Activated CD8-positive, alpha-beta memory T cell treated with anti-CD3 and anti-CD28 coated beads, Interleukin-2, amount 50 U/mL, for 1 hour (primary cell): Measurements from ENCODE around the gene NR2F2.

Experiments
- DNase-seq: peaks from one replicate; pipeline ENCODE4 v3.0.0-alpha.2; 2020; ENCODE audit errors: extremely low read depth

Gene NR2F2

DNA sequence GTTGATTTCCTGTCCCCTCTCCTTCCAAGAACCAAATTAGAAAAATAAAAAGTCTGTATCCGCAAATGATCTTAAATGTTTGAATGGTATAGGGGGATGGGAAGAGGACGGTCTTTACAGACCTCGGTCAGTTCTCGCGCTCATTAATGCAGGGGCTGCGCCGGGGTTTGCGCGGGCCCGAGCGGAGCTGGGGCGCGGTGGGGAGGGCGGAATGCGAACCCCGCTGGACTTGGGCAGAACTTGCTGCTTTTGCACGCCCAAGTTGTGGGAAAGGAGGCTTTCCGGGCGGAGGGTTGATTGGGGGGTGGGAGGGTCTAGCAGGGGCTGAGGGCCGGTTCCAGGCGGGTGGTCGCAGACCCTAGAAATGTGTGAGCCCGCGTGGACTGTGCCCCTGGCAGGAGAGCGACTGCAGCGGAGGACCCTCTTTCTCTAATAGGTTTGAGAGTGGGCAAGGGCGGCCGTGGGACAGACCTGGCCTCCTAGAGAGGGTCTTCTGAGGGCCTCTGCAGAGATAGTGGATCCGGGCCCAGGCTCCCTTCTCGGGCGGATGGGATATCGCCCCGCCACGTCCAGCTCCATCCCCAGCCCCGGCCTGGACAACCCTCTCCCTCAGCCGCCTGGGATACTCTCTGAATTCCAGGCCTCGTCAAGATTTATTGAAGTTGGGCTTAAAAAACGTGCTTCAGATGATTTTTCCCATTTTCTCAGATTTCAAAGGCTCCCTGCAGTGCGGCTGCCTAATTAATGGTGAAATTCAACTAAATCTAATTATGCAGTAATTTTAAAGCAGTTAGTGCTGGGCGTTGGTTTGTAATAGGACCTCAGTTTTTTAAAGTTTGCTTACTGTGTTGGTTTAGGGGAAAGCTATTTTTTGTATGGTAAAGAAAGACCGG lies 11.3 kb downstream of the NR2F2 start:
- DNase-seq, result no peak

DNA sequence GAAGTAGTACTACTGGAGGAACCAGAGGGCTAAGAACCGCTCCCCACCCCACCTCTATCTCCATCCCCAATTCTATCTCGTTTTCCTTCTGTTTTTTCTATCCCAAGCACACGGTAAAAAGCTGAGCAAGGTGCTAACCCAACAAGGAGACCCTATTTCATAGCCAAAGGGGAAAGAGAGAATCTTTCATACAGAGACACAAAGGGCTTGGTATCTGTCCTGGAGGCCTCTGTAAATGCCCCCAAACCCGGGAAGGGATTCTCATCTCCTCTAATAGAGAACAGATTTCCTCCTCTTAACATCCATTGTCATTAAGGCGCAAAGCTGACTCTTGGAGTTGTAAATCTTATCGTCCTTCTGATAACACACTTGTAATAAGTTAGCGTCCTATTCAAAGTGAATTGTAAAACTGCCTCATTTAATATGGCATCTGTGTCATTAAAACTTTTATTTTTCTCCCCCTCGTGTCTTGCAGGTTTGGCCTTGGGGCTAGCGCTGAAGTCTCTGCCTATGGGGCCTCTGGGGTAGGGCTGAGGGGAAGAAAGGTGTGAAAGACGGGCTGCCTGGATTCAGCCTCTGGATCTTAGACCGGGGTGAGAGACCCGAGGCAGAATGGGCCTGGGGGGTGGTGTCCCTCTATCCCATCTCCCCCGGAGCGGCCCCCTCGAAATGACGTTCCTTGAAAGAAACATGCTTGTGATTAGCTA lies 12.1 kb downstream of the NR2F2 start:
- DNase-seq, result no peak

DNA sequence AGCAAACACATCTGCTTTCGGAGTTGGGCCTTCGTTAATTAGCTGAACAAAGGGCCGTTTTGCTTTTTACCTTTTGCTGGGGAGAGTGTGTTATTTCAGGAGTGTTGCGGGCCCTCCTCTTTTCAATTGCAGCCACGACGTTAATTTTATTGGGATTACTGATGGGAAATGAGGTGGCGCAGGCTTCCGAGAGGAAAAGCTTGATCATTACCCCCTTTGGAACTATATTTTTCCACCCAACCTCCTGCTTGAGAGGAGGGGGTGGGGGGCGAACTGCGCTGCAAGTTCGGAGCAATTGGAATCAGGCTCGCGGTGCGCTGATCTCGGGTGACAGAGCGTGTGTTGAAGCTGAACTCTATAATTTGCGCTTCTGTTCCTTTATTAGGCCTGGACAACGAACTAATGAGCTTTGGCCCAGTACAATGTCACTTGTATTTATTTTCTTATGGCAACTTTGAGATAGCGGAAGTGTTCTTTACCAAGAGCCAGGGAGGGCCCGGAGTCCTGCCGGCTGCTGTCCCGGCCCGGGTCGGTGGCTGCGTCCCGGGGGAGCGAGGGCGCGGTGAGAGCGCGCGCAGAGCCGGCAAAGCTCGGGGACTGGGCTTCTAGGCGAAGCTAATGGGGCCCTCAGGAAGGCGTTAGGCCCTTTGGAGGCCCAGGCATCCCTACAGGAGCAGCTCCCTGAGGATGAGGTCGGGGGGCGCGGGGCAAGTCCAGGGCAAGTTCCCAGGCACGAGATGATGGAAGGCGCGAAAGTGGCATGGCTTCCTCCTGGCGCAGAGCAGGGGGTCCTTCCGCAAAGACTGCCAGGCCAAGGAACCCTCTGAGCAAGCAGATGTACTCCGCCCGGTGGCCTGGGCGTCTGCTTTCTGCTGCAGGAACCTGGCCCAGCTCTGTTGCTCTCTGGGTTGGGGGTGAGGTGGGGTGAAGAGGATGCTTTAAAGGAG lies 12.9 kb downstream of the NR2F2 start:
- DNase-seq, result no peak

DNA sequence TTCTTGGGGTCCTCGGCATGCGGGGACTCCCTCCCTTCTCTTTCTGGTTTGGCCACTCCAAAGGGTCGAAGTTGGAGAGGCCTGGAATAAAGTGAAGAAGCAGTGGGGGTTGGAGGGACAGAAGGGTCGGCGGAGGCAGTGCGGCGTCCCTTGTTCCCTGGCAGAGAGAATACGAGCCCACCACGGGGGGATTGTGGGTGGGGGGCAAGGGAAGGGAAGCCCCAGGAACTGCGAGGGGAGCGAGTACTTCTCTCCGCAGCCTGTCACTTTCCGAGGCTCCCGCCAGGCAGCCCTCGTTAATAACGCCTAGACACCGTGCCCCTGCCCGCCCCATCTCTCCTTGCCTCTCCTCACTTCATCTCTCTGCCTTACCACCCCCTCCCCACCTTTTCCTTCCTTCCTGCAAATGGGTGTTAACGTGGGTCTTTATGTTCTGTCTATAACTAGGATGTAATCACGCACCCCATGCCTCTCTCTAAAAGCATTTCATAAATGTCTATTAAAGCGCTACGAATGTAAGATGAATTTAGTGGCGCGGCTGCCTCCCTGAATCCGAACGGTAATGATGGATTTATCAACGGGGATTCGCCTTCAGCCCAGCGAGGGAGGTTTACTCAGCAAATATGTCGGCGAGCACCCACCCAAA lies 13.7 kb downstream of the NR2F2 start:
- no peak for DNase-seq

DNA sequence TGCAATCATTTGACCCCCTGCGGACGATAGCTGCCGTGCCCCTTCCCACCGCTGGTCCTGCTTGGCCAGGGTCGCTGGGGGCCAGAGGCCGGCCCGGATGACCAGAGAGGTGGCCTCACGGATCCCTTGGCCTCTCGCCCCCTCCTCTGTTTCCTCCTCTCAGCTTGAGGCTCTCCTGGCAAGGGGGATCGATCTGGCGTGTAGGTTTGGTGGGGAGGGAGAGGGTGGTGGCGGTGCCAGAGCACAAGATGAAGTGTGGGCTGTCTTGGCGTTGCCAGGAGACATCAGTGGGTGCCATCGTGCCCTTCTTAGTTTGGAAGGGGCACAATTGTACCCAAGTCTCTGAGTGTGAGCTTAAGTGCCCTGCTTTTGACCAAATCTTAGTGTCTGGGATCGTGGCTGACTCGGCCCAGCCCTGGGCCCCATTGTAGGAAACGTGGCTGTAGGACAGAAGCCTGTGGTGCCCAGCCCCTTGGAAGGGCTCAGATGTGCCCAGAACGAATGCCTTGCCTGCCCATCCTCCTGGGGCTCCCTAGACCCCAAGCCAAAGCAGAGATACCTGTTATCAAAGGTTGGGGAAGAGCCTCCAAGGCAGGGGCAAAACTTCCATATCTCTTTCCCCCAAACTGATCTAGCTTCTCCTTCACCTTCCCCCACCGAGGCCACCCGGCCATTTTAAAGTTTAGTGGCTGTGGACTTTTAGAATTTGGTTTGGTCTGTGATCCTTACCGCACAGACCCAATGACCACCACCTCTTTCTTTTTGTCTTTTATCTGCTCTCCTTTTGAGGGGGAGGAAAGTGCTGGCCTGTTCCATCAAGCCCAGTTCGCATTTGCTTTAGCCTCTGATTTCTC lies 14.4 kb downstream of the NR2F2 start:
- DNase-seq, result no peak

DNA sequence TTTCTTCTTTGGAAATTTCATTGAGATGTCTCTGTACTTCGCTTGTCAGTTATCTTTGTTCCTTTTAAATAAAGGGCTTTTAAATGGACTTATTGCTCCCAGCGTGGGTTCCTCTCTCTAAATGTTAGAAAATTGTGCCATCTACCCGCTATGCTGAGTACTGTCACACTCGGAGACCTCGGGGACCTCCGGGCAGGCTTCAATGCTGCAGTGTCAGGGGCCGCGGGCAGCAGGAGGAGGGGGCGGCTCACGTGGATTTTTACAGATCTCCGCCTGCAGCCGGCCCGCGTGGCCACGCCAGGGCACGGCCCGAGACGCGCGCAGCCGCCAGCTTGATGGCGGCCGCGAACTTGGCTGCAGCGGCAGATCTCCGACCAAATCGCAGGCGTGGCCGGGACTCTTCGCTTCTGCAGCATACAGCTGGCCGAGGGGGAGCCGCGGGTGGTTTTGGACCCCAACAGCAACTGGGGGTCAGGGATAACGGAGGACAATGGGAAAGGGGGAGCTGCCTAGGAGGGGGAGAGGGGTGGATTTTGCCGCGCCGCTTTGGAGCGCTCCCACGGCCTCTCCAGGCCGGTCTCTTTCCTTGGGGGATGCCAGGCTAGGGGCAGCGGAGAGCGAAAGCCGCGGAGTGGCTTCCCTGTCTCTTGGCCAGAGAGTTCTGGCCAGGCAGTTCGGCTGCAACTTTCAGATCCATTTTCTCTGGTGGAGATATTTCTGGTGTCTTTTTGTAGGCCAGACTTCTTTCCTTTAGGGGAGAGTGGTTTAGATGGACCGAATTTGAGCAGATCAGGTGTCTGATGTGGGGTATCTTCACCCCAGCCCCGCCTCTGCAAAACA lies 15.3 kb downstream of the NR2F2 start:
- no peak for DNase-seq

DNA sequence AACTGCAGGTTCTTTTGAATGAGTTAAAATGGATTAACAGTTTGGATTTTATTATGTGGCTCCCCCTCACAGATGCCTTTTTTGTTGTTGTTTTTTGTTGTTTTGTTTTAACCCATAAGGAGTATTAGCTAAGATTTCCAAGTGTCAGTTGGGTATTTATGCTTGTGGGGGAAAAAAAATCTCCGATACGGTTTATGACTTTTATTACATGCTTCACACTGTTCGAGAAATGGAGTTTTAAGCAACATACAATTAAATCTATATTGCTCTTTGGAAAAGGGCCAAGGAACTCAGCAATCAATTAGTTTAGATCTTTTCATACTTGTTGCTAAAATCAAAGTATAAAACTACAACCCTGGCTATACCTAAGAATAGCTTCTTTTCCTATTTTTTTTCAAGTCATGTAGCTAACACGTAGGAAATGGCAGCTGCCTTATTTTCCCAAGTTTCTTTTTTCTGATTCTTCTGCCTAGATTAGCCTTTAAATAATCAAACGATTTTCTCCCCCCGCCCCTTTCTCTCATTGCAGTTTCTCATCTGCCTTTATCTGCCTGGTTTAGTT lies 16.0 kb downstream of the NR2F2 start:
- no peak for DNase-seq

DNA sequence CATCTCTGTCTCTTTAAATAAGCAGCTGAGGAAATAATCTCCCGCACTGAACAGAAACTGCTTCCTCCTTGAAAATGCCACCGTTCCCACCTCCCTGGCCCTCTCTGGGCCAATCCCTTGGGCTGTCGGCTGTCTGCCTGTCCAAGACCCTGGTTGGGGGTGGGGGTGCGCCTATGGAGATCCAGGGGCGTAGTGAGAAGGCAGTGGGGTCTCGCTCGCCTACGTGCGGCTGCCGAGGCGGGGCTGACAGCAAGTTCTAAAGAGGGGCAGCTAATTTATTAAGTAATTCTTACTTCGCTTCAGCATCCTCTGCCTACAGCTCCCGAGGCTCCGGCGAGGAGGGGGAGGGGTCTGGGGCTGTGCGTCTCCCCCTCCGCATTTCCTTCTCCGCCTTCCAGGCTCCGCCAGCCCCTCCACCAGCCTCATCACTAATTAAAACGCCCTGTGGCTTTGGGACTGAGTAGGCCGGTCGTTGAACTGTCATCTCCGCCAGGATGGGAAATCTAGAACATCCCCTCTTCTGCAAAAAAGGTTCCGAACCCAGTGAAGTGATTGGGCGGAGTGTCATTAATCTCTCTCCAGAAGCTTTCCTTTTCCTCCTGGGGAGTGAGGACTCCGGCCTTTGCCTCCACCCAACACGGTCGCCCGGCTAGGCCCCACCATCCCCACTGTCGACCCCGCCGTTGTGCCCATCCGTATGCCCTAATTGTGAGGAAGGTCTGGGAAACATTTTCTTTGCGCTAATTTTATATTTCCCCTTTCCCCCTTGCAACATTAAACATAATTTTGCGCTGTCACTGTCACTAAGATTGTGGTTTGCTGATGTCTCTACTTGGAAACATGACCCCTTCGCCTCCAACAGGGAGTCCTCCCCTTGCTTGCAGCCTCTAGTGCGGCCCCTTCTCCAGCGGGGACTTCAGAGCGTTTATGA lies 16.9 kb downstream of the NR2F2 start:
- DNase-seq, result no peak

DNA sequence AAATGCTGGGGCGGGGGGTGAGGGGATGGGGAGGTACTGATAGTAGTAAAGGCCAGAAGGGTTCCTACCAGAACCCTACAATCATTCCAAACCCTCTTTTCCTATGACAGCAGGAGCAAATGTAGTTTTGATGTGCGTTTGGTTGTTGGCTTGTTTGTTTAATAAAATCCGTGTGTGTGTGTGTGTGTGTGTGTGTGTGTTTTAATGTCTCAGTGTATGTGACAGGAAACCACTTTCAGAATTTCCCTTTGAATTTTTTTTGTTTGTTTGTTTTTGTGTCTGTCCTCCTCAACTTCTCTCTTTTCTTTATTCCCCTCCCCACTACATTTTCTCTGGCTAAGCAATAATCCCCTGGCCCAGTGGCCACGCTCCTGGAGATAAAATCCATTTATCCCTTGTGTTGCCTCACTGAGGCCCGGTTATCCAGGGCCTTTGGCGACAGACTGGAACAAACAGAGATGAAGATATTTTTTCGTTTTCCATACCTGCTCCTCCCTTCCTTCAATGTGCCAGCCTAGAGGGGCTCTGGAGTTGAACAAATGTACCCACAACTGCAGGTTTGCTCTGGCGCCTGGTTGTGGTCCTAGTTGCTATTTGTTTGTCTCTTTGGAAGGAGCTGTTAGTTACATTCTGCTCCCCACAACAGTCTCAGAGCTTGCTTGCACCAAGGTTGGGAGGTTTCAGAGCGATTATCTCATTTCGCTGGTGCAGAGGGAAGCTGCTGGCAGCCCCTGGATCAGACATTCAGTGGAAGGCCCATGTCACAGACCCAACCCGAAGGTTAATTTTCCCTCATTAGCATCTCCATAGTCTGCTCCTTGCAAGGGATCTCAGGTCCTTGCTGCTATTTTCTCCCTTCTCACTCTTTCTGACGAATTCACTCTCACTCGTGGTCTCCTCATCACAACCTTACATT lies 17.9 kb downstream of the NR2F2 start:
- DNase-seq, result no peak

DNA sequence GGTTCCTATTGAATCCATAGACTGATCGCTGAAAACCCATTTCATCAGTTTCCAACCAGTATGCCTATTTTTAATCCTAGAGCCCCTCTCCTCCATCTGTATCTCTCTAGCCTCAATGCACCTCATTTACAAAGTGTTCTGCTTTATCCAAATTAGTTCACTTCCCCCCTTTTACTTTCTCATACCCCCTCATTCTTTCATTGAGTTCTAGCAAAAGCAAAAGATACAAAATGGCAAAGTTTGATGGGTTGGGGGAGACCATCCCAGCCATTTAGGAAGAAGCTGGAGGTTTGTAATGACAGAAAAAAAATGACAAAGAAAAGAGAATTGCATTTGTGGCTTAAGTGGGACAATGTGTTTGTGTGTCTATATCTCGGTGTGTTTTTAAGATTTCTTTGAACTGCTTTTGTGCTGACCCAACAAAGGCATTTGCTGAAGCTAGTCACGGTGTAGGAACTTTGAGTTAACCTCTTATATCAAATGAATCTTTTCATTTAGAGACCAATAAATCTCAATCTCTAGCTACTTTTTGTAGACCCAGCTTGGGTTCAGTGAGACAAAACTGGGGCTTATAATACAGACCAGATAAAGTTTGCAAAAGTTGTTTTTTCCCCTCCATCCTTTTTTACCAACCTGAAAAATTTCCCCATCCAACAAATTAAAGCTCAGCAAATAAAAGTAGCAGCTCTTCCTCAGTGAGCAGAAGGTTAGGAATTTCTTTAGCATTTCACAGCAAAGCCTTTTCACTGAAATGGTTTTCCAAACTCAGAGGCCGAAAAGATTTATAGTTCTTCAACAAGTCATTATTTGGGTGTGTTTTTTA lies 18.7 kb downstream of the NR2F2 start:
- no peak for DNase-seq

DNA sequence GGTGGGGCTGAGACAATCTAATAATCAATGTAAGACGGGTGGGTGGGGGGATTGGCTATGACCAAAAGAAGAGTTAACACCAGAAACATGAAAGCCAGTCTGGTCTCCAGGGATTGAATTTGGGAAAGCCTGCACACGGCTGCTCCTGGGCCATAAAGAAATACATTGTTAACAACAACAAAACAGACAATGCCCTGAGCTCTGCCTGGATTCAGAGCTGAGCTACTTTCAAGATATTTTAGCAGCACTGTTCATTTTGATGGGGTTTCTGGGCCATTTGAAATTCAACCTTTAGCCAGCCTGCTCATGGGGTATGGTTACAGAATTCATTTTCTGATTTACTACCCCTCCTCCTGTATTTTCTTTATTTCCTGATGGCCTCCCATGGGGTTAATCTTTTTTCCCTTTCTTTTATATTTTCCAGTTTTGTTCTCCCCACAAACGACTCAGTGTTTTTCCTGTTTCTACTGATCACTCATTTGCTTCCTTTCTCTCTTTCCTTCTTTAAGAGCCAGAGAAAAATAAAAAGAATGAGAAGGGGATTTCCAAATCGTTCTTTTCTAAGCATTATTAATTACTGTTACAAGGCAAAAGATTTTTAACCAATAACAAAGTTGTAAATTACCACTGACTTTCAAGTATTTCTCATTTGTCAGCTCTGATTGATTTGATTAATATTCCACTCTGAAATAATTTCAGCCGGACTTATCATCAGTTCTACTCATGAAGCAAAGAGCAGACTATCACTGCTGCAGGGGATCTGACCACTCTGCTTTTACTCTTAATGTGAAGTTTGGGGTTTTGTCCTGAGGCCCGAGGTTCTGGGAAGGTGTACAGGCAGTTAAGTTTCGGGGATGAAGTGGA lies 19.6 kb downstream of the NR2F2 start:
- DNase-seq, result no peak

DNA sequence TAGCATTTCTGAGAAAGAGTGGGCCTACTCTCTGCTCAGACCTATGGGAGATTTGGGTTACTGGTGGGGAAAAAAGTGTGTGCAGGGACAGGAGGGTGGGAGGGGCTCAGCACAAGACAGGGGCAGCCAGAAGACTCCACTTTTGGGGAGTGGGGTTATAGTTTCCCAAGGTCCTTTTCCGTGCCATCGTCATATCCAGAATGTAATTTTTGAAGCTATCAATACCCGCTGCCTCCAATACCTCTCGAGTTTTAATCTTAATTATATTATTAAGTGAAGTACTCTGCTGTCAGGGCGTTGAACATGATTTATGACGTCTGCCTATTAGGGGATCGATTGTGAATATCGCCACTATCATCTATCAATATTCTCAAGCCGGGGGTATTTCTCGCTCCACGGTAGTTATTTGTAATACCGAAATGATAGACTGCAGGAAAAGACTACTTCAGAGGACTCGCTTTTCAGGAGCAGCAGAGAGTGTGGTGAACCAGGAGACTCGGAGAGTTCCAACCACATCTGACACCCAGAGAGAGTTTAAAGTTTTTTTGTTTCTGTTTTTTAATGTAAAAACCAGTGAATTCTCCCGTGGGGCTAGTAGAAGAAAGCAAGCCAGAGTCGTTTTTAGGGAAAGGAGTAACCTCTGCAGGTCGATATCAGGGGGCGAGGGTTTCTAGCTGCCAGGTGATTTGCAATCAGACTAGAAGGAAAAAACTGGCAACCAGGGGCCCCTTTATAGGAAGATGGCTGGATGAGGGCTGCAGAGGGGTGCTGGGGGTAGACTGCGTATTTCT lies 20.6 kb downstream of the NR2F2 start:
- no peak for DNase-seq

DNA sequence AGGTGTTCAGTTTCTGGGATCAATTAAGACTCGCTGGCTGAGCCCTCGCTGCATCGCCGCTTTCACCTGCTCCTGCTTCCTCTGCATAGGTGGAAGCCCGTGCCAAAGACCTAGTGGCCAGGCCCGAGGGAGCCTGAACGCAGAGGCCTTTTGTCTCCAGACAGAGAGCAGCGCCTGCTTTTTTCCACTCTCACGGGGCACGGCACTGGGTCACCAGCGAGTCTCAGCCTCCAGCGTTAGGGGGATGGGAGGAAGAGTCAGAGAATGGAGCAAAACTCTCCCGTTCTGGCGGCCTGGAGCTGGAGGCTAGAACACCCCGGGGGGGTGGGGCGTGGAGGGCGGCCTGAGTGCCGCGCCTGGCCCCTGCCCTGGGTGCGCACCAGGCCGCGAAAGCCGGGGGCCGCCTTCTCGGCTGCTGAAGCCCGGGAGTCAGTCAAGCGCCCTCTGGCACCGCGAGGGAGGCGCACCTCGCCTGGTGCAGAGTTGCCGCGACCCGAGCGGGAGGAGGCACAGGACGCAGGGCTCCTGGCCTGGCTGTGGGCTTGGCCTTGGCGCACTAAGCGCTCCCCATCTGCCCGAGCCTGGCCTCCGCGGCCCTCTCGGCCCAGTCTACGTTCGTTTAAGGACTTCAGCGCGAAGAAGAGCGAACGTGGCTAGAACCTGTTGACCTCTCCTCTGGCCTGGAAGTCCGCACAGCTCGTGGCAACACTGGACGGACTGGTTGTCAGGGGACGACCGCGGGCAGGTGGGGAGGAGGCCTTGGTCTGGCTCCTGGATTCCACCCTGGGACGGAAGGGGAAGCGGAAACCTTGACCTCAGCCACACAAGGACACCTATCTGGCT lies 21.5 kb downstream of the NR2F2 start:
- no peak for DNase-seq
